ENCODE data around the gene PPP1R36. TPM values are rescaled to one million over a fixed set of nuclear protein-coding genes. Genes with fewer than 3 reads are reported as not detected.

PPP1R36 gene
- total and polyA plus RNA-seq, 4 donors, result 0.42 to 1.9 (median 1.2) TPM

- Histone ChIP-seq H3K27ac (ENCODE audit: low read depth in 1 of 2, low read length in 2 of 2) (no peak overlapping the region), H3K9me3 (ENCODE audit: control insufficient read depth, low read length) (no peaks in the 10 kb centered on the region), H3K27me3 (ENCODE audit: control insufficient read depth in 1 of 2, insufficient read depth in 2 of 2, low read length in 1 of 2) (no peaks in the 10 kb centered on the region), H3K4me1 (ENCODE audit: control insufficient read depth in 1 of 2, insufficient read depth in 2 of 2, low read length in 2 of 2) (no peaks in the 10 kb centered on the region), H3K36me3 (ENCODE audit: control insufficient read depth in 1 of 2, insufficient read depth in 2 of 2, low read length in 1 of 2) (no peaks in the 10 kb centered on the region), H3K4me3 (ENCODE audit: low read length in 2 of 2) (no peak overlapping the region)
- DNase-seq (no peak), ATAC-seq (ENCODE audit: low FRiP score) (no peak)
- 78 to 79% methylated on average over 9 of the region's 9 CpGs for WGBS, 2 donors
- intact Hi-C loops (cut with DNase I), result loop anchor here (2.0 to 5.0 kb wide), 4 partner anchors 96 to 131 kb away; partner anchors contain the start of gene HSPA2 (in 2 of the 2)
Measured at GRCh38 chr14:64637735-64638473, 88.1 kb downstream of the PPP1R36 start.

- Histone ChIP-seq H3K27ac (ENCODE audit: low read depth in 1 of 2, low read length in 2 of 2) (no peak overlapping the region), H3K27me3 (ENCODE audit: control insufficient read depth in 1 of 2, insufficient read depth in 2 of 2, low read length in 1 of 2) (no peaks in the 10 kb centered on the region), H3K36me3 (ENCODE audit: control insufficient read depth in 1 of 2, insufficient read depth in 2 of 2, low read length in 1 of 2) (no peaks in the 10 kb centered on the region), H3K9me3 (ENCODE audit: control insufficient read depth, low read length) (no peaks in the 10 kb centered on the region), H3K4me1 (ENCODE audit: control insufficient read depth in 1 of 2, insufficient read depth in 2 of 2, low read length in 2 of 2) (no peaks in the 10 kb centered on the region), H3K4me3 (ENCODE audit: low read length in 2 of 2) (no peak overlapping the region)
- WGBS, 2 donors, result 80 to 84% methylated on average over 2 of the region's 2 CpGs
- DNase-seq, result no peak
- no peak for ATAC-seq (ENCODE audit: low FRiP score)
- intact Hi-C loops (cut with DNase I), result loop anchor here (5.0 kb wide), 3 partner anchors 96 to 131 kb away; partner anchors contain the start of gene HSPA2 (in 1 of the 2)
Measured at GRCh38 chr14:64638625-64639024, 88.9 kb downstream of the PPP1R36 start.

Other genes with a start within 250 kb of the PPP1R36 start
- 10 to 100 TPM; 39.4 to 44.6 TPM for gene MTHFD1, start 161.6 kb upstream of the PPP1R36 start, total RNA-seq
- 10 to 100 TPM; 12.0 to 28.9 TPM for gene MTHFD1, start 161.6 kb upstream of the PPP1R36 start, polyA plus RNA-seq
- gene AKAP5, start 84.5 kb upstream of the PPP1R36 start, total RNA-seq, result 1 to 10 TPM; 2.8 to 2.9 TPM
- gene AKAP5, start 84.5 kb upstream of the PPP1R36 start, polyA plus RNA-seq, result 1 to 10 TPM; 1.1 to 1.4 TPM
- gene ZBTB25, start 46.1 kb upstream of the PPP1R36 start, total RNA-seq, result 10 to 100 TPM; 17.2 to 25.4 TPM
- 1 to 10 TPM in 1 of 2 donors, under 1 TPM in 1; 0.38 to 7.2 TPM for gene ZBTB25, start 46.1 kb upstream of the PPP1R36 start, polyA plus RNA-seq
- gene ZBTB1, start 45.2 kb upstream of the PPP1R36 start, total RNA-seq, result 10 to 100 TPM; 33.8 to 63.8 TPM
- 10 to 100 TPM; 14.0 to 20.9 TPM for gene ZBTB1, start 45.2 kb upstream of the PPP1R36 start, polyA plus RNA-seq
- gene HSPA2, start 9.2 kb upstream of the PPP1R36 start, total RNA-seq, result 10 to 100 TPM; 28.9 to 41.4 TPM
- 10 to 100 TPM in 1 of 2 donors, 1 to 10 TPM in 1; 6.6 to 17.0 TPM for gene HSPA2, start 9.2 kb upstream of the PPP1R36 start, polyA plus RNA-seq
- gene PLEKHG3, start 154.5 kb downstream of the PPP1R36 start, total RNA-seq, result 10 to 100 TPM; 46.5 to 82.9 TPM
- 10 to 100 TPM; 10.9 to 49.8 TPM for gene PLEKHG3, start 154.5 kb downstream of the PPP1R36 start, polyA plus RNA-seq